ENCODE measurements around the gene SCYGR7.
"Not testable (repeated sequence)": the region's sequence is repeated elsewhere in the genome, so short reads cannot be mapped to it uniquely, and the experiment has no call there.

The SCYGR7 gene

GRCh38 chr2:227756261-227756660, 28.1 kb downstream of the SCYGR7 start:
- not testable (repeated sequence) for DNase-seq (ENCODE audit: low read depth in 4 of 4, low spot score in 1 of 4)

- no peak for DNase-seq (ENCODE audit: low read depth in 4 of 4, low spot score in 1 of 4)
Measured at GRCh38 chr2:227759411-227760118, 31.4 kb downstream of the SCYGR7 start.

- DNase-seq (ENCODE audit: low read depth in 4 of 4, low spot score in 1 of 4): no peak
Measured at GRCh38 chr2:227761740-227762476, 33.8 kb downstream of the SCYGR7 start.

GRCh38 chr2:227765788-227766372, 37.7 kb downstream of the SCYGR7 start:
- no peak for DNase-seq (ENCODE audit: low read depth in 4 of 4, low spot score in 1 of 4)

GRCh38 chr2:227766373-227766883, 38.3 kb downstream of the SCYGR7 start:
- DNase-seq (ENCODE audit: low read depth in 4 of 4, low spot score in 1 of 4): peak; percentile 19 to 46 (median 37)

GRCh38 chr2:227767830-227768229, 39.7 kb downstream of the SCYGR7 start:
- no peak for DNase-seq (ENCODE audit: low read depth in 4 of 4, low spot score in 1 of 4)

GRCh38 chr2:227772197-227772661, 44.1 kb downstream of the SCYGR7 start:
- no peak for DNase-seq (ENCODE audit: low read depth in 4 of 4, low spot score in 1 of 4)

GRCh38 chr2:227772932-227773331, 44.8 kb downstream of the SCYGR7 start:
- no peak for DNase-seq (ENCODE audit: low read depth in 4 of 4, low spot score in 1 of 4)

- DNase-seq (ENCODE audit: low read depth in 4 of 4, low spot score in 1 of 4): no peak
Measured at GRCh38 chr2:227774011-227774624, 46.0 kb downstream of the SCYGR7 start.

- no peak for DNase-seq (ENCODE audit: low read depth in 4 of 4, low spot score in 1 of 4)
Measured at GRCh38 chr2:227774895-227775842, 47.0 kb downstream of the SCYGR7 start.
